ENCODE results near the gene PTGFR. TPM values are rescaled to one million over a fixed set of nuclear protein-coding genes. Genes with fewer than 3 reads are reported as not detected.

The PTGFR gene
- total and polyA plus RNA-seq, 10 of the 15 experiments (the other 5 are each of a cell fraction or from before 2014, with no cell fraction given), result not detected

DNA sequence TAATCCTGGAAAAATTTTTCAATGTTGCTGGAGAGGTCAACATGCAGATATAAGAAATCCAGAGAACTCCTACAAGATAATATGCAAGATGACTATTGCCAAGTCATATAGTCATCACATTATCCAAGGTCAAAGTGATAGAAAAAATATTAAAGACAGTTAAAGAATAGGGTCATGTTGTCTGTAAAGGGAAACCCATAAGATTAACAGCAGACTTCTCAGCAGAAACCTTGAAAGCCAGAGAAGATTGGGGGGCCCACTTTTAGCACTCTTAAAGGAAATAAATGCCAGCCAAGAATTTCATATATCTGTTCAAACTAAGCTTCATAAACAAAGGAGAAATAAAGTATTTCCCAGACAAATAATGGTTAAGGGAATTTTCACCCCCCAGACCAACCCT is 64.1 kb downstream of the PTGFR start:
- H3K27ac ChIP-seq (ENCODE audit: control insufficient read depth, insufficient read depth), result no peak overlapping the region
- no peaks in the 10 kb centered on the region for H4K20me1 ChIP-seq (ENCODE audit: control insufficient read depth, insufficient read depth)
- RAD21 ChIA-PET (ENCODE audit: unreplicated experiment), result no interaction called here
- CTCF ChIA-PET, result no interaction called here
- in situ Hi-C loops (cut with MboI) (no loop called here), intact Hi-C loops (cut with micrococcal nuclease; ENCODE audit: unreplicated experiment) (no loop called here)
- POLR2A ChIA-PET, result no interaction called here
- no peak overlapping the region for H3K4me2 ChIP-seq (ENCODE audit: control insufficient read depth, insufficient read depth)
- no peak overlapping the region for H3K9ac ChIP-seq (ENCODE audit: control insufficient read depth, insufficient read depth, low read length)
- FAIRE-seq, result no peak
- no peaks in the 10 kb centered on the region for H3K27me3 ChIP-seq (replicated peaks in 1 of 2; ENCODE audit: control insufficient read depth in 2 of 2, insufficient read depth in 2 of 2, low read length in 1 of 2)
- TF ChIP-seq BMI1 (IDR thresholded peaks at IDR 0.05; ENCODE audit: borderline replicate concordance) (no peak), HCFC1 (IDR thresholded peaks at IDR 0.05; ENCODE audit: low read length) (no peak), EZH2 (IDR thresholded peaks at IDR 0.05; ENCODE audit: borderline replicate concordance, control insufficient read depth, low read depth, low read length) (no peak), HDAC6 (IDR thresholded peaks at IDR 0.05; ENCODE audit: unreplicated experiment) (no peak), NR2C2 (IDR thresholded peaks at IDR 0.05; ENCODE audit: borderline replicate concordance, control insufficient read depth, insufficient read length, low read depth) (no peak), RCOR1 (conservative IDR thresholded peaks at IDR 0.05; ENCODE audit: low read depth, low read length) (no peak), CHD4 (IDR thresholded peaks at IDR 0.05) (no peak), HDAC2 (IDR thresholded peaks at IDR 0.05) (no peak), RFX5 (IDR thresholded peaks at IDR 0.05; ENCODE audit: low read depth, low read length) (no peak), DPF2 (IDR thresholded peaks at IDR 0.05) (no peak), KDM1A (IDR thresholded peaks at IDR 0.05; ENCODE audit: borderline replicate concordance) (no peak)
- TF ChIP-seq, protein P1, sequence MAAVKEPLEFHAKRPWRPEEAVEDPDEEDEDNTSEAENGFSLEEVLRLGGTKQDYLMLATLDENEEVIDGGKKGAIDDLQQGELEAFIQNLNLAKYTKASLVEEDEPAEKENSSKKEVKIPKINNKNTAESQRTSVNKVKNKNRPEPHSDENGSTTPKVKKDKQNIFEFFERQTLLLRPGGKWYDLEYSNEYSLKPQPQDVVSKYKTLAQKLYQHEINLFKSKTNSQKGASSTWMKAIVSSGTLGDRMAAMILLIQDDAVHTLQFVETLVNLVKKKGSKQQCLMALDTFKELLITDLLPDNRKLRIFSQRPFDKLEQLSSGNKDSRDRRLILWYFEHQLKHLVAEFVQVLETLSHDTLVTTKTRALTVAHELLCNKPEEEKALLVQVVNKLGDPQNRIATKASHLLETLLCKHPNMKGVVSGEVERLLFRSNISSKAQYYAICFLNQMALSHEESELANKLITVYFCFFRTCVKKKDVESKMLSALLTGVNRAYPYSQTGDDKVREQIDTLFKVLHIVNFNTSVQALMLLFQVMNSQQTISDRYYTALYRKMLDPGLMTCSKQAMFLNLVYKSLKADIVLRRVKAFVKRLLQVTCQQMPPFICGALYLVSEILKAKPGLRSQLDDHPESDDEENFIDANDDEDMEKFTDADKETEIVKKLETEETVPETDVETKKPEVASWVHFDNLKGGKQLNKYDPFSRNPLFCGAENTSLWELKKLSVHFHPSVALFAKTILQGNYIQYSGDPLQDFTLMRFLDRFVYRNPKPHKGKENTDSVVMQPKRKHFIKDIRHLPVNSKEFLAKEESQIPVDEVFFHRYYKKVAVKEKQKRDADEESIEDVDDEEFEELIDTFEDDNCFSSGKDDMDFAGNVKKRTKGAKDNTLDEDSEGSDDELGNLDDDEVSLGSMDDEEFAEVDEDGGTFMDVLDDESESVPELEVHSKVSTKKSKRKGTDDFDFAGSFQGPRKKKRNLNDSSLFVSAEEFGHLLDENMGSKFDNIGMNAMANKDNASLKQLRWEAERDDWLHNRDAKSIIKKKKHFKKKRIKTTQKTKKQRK (IDR thresholded peaks at IDR 0.05; ENCODE audit: low read depth, low read length), result no peak
- TF ChIP-seq, protein P2, sequence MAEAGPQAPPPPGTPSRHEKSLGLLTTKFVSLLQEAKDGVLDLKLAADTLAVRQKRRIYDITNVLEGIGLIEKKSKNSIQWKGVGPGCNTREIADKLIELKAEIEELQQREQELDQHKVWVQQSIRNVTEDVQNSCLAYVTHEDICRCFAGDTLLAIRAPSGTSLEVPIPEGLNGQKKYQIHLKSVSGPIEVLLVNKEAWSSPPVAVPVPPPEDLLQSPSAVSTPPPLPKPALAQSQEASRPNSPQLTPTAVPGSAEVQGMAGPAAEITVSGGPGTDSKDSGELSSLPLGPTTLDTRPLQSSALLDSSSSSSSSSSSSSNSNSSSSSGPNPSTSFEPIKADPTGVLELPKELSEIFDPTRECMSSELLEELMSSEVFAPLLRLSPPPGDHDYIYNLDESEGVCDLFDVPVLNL (IDR thresholded peaks at IDR 0.05; ENCODE audit: low read depth, low read length), result no peak
- TF ChIP-seq, protein P3, sequence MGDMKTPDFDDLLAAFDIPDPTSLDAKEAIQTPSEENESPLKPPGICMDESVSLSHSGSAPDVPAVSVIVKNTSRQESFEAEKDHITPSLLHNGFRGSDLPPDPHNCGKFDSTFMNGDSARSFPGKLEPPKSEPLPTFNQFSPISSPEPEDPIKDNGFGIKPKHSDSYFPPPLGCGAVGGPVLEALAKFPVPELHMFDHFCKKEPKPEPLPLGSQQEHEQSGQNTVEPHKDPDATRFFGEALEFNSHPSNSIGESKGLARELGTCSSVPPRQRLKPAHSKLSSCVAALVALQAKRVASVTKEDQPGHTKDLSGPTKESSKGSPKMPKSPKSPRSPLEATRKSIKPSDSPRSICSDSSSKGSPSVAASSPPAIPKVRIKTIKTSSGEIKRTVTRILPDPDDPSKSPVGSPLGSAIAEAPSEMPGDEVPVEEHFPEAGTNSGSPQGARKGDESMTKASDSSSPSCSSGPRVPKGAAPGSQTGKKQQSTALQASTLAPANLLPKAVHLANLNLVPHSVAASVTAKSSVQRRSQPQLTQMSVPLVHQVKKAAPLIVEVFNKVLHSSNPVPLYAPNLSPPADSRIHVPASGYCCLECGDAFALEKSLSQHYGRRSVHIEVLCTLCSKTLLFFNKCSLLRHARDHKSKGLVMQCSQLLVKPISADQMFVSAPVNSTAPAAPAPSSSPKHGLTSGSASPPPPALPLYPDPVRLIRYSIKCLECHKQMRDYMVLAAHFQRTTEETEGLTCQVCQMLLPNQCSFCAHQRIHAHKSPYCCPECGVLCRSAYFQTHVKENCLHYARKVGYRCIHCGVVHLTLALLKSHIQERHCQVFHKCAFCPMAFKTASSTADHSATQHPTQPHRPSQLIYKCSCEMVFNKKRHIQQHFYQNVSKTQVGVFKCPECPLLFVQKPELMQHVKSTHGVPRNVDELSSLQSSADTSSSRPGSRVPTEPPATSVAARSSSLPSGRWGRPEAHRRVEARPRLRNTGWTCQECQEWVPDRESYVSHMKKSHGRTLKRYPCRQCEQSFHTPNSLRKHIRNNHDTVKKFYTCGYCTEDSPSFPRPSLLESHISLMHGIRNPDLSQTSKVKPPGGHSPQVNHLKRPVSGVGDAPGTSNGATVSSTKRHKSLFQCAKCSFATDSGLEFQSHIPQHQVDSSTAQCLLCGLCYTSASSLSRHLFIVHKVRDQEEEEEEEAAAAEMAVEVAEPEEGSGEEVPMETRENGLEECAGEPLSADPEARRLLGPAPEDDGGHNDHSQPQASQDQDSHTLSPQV (IDR thresholded peaks at IDR 0.05), result no peak
- SMC1A ChIA-PET (ENCODE audit: uncharacterized antibody, unreplicated experiment), result no interaction called here
- H3K4me3 ChIP-seq, result no peak overlapping the region
- no peak for DNase-seq (ENCODE audit: low read depth, low spot score)
- no peaks in the 10 kb centered on the region for H3K9me3 ChIP-seq (replicated peaks; ENCODE audit: control insufficient read depth, insufficient read depth, low read length)
- no peaks in the 10 kb centered on the region for H3K36me3 ChIP-seq (ENCODE audit: control insufficient read depth in 2 of 2, insufficient read depth in 2 of 2, low read length in 1 of 2)
- H3K79me2 ChIP-seq (ENCODE audit: control insufficient read depth, insufficient read depth, low read length), result no peaks in the 10 kb centered on the region
- no peak for ATAC-seq
- H2AFZ ChIP-seq (ENCODE audit: control insufficient read depth, low read depth, low read length), result no peak overlapping the region
- no peaks in the 10 kb centered on the region for H3K4me1 ChIP-seq (ENCODE audit: control insufficient read depth, insufficient read depth, low read length)
- no TSS peak for BruUV-seq (replicated peaks)
